ENCODE results near the gene DBN1.
A peak's percentile ranks its signal among the peaks of the same experiment; 100 is the strongest.

DBN1 gene

GRCh38 chr5:177445917-177446199 is 27.6 kb downstream of the DBN1 start:
- WGBS, 2 experiments (ENCODE audit: insufficient coverage in 2 of 2) = 20 to 58% methylated on average over 1 to 3 of the region's 8 CpGs
- H3K4me1 ChIP-seq (ENCODE audit: control insufficient read depth, insufficient read depth, low read length, poor library complexity, severe bottlenecking) = peaks cover 12% of the 10 kb centered on the region

DNA sequence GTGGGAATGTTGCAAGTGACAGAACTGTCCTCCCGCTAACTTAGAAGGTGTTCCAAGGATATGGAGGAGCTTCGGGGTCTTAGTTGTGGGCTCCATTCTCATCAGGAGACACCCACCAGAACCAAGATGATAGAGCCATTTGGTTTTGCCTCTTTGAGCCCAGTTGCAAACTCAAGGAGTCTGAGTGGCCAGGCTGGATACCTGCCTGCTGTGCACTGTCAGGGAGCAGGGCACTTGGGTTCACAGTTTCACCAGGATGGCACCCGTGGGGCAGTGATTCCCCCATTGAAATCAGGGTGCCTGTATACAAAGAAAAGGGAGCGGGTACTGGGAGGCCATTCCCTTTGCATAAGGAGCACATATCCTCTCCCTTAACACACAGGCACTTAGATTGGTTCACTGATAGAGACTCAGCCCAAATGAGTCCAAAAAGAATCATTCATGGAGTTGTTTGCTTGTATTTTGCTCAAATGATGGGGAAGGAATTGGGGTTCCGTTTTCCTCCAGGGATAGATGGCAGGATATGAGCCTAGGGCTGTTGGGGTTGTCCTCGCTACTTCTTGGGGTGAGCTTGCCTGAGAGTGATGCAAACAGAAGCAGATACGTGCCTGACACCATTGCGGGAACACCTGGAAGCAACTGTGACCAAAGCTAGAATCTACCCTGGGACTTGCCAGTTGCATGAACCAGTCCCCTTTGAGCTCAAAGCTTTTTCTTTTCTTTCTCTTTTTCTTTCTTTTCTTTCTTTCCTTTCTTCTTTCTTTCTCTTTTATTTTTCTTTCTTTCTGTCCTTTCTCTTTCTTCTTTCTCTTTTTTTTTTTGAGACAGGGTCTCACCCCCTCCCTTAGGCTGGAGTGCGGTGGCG is 28.1 kb downstream of the DBN1 start:
- 90 to 98% methylated on average over 6 to 7 of the region's 10 CpGs for WGBS, 2 experiments (ENCODE audit: insufficient coverage in 2 of 2)
- Histone ChIP-seq H3K9me3 (ENCODE audit: control insufficient read depth, low read length) (no peaks in the 10 kb centered on the region), H3K4me3 (ENCODE audit: extremely low read depth, insufficient read depth, low read length, poor library complexity, severe bottlenecking) (no peak overlapping the region), H3K4me1 (ENCODE audit: control insufficient read depth, insufficient read depth, low read length, poor library complexity, severe bottlenecking) (peaks cover 12% of the 10 kb centered on the region), H3K27ac (ENCODE audit: low read depth, low read length, severe bottlenecking) (no peak overlapping the region), H3K36me3 (ENCODE audit: control insufficient read depth, insufficient read depth, low read length) (peaks cover 14% of the 10 kb centered on the region)

More at GRCh38 chr5:177445917-177446199, 27.6 kb downstream of the DBN1 start:
- Histone ChIP-seq H3K9me3 (ENCODE audit: control insufficient read depth, low read length) (no peaks in the 10 kb centered on the region), H3K36me3 (ENCODE audit: control insufficient read depth, insufficient read depth, low read length) (peaks cover 9% of the 10 kb centered on the region), H3K27ac (ENCODE audit: low read depth, low read length, severe bottlenecking) (no peak overlapping the region), H3K4me3 (ENCODE audit: extremely low read depth, insufficient read depth, low read length, poor library complexity, severe bottlenecking) (peak overlapping the region; percentile 58)

DNA sequence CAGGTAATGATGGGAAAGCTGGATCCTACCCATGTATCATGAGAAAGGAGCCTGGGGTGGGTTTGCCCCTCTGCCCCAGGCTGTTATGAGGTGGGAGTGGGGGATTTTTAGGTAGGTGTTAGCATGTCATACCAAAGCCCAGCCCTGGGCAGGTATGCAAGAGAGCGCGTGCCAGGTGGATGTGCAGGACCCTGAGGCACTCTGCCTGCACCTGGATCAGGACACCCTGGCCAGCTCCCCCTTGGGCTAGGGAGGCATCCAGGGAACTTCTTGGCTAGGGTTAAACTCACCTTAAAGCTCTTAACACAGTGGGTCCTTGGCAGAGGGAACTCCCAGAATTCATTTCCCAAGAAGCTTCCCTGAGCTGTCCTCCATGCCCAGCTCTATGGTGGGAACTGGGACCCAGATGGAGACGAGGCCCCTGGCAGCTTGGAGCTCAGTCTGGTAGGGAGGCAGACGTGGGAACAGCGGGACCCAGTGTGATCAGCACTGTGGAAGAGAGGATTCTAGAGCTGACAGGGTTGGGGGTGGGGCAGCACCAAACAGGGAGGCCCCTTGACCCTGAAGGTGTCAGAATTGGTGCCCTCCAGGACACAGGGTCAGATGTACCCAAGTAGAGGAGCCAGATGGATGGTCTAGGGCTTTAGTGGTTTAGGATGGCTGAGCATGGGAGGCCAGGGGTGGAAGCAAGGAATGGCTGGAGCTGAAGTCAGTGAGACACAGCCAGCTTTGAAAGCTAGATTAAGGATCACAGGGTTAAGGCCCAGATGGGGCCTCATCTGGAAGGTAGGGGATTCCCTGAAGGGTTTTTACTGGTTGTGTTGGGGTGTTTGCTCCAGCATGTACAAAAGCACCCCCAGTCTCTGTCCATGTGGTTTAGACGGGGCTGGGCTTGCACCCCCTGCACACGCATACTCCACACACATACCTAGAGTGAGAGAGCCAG is 29.1 kb downstream of the DBN1 start:
- H3K4me1 ChIP-seq (ENCODE audit: control insufficient read depth, insufficient read depth, low read length, poor library complexity, severe bottlenecking) = peaks cover 12% of the 10 kb centered on the region
- no peak overlapping the region for H3K27ac ChIP-seq (ENCODE audit: low read depth, low read length, severe bottlenecking)
- H3K36me3 ChIP-seq (ENCODE audit: control insufficient read depth, insufficient read depth, low read length) = peaks cover 15% of the 10 kb centered on the region
- H3K9me3 ChIP-seq (ENCODE audit: control insufficient read depth, low read length) = no peaks in the 10 kb centered on the region
- no peak overlapping the region for H3K4me3 ChIP-seq (ENCODE audit: extremely low read depth, insufficient read depth, low read length, poor library complexity, severe bottlenecking)
- 73 to 90% methylated on average over 5 of the region's 7 CpGs for WGBS, 2 experiments (ENCODE audit: insufficient coverage in 2 of 2)

DNA sequence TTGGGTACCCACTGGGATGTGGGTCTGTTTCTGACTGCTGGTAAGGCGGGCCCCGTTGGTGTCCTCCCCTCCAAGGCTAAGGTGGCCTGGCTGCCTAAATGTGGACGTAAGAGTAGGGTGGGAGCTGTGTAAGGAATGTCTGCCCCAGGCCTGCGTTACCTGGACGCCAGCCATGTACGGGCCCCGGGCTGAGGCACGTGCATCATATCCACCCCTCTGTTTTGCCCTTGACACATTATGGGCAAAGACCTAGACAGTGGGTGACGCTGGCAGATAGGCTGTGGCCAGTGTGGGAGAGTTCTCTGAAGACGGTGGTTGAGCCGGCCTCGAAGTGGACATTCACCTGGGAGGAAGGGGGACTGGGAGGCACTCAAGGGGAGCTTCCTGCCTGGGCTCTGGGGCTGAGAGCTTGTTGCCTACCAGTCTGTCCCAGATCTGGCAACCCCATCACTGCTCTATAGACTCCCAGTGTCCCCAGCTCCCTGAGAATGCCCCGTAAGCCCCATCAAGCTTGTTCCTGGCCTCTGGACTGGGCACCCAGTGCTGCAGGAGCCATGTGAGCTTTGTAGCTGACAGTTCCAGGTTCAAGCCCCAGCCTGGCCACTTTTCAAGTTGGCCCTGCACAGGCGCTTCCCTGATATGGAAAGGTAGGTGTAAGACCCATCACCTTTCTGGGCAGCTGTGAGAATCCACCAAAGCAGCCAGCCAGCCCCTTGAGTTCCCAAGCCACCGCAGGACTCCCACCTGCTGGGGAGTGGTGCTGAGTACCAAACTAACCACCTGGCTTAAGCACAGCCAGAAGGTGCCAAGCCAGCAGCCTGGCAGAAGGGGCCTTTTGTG is 30.1 kb downstream of the DBN1 start:
- no peak overlapping the region for H3K27ac ChIP-seq (ENCODE audit: low read depth, low read length, severe bottlenecking)
- peaks cover 19% of the 10 kb centered on the region for H3K36me3 ChIP-seq (ENCODE audit: control insufficient read depth, insufficient read depth, low read length)
- no peak overlapping the region for H3K4me3 ChIP-seq (ENCODE audit: extremely low read depth, insufficient read depth, low read length, poor library complexity, severe bottlenecking)
- H3K4me1 ChIP-seq (ENCODE audit: control insufficient read depth, insufficient read depth, low read length, poor library complexity, severe bottlenecking) = peaks cover 12% of the 10 kb centered on the region
- 96 to 97% methylated on average over 9 to 15 of the region's 15 CpGs for WGBS, 2 experiments (ENCODE audit: insufficient coverage in 2 of 2)
- H3K9me3 ChIP-seq (ENCODE audit: control insufficient read depth, low read length) = no peaks in the 10 kb centered on the region

DNA sequence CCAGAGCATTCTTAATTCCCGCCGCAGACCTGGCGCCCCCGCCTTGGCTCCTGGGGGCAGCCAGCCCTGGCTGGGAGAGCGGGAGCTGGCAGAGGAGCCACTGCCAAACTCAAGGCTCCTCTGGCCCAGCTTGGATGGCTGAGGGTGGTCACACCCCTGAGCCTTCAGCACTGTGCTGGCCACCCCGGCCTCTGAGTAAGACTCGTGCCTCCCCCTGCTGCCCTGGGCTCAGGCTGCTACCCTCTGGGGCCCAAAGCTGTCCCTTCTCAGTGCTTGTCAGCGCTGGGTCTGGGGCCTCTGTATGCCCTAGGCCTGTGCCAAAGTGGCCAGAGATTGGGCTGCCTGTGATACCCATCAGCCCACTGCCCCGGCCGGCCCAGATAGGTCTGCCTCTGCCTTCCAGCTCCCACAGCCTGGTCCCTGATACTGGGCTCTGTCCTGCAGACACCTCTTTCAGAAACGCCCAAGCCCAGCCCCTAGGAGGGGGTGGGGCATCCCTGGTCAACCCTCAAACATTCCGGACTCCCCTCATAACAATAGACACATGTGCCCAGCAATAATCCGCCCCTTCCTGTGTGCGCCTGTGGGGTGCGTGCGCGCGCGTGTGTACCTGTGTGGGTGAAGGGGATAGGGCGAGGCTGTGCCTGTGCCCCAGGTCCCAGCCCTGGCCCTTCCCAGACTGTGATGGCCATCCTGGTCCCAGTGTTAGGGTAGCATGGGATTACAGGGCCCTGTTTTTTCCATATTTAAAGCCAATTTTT is 31.2 kb downstream of the DBN1 start:
- 91 to 93% methylated on average over 13 to 18 of the region's 20 CpGs for WGBS, 2 experiments (ENCODE audit: insufficient coverage in 2 of 2)
- peaks cover 8% of the 10 kb centered on the region for H3K4me1 ChIP-seq (ENCODE audit: control insufficient read depth, insufficient read depth, low read length, poor library complexity, severe bottlenecking)
- no peak overlapping the region for H3K27ac ChIP-seq (ENCODE audit: low read depth, low read length, severe bottlenecking)
- no peaks in the 10 kb centered on the region for H3K9me3 ChIP-seq (ENCODE audit: control insufficient read depth, low read length)
- peaks cover 25% of the 10 kb centered on the region for H3K36me3 ChIP-seq (ENCODE audit: control insufficient read depth, insufficient read depth, low read length)
- no peak overlapping the region for H3K4me3 ChIP-seq (ENCODE audit: extremely low read depth, insufficient read depth, low read length, poor library complexity, severe bottlenecking)

GRCh38 chr5:177440990-177441780 is 32.2 kb downstream of the DBN1 start:
- Histone ChIP-seq H3K27ac (ENCODE audit: low read depth, low read length, severe bottlenecking) (no peak overlapping the region), H3K4me3 (ENCODE audit: extremely low read depth, insufficient read depth, low read length, poor library complexity, severe bottlenecking) (no peak overlapping the region), H3K9me3 (ENCODE audit: control insufficient read depth, low read length) (no peaks in the 10 kb centered on the region), H3K36me3 (ENCODE audit: control insufficient read depth, insufficient read depth, low read length) (peaks cover 31% of the 10 kb centered on the region), H3K4me1 (ENCODE audit: control insufficient read depth, insufficient read depth, low read length, poor library complexity, severe bottlenecking) (peaks cover 7% of the 10 kb centered on the region)
- 94 to 95% methylated on average over 23 to 24 of the region's 26 CpGs for WGBS, 2 experiments (ENCODE audit: insufficient coverage in 2 of 2)

DNA sequence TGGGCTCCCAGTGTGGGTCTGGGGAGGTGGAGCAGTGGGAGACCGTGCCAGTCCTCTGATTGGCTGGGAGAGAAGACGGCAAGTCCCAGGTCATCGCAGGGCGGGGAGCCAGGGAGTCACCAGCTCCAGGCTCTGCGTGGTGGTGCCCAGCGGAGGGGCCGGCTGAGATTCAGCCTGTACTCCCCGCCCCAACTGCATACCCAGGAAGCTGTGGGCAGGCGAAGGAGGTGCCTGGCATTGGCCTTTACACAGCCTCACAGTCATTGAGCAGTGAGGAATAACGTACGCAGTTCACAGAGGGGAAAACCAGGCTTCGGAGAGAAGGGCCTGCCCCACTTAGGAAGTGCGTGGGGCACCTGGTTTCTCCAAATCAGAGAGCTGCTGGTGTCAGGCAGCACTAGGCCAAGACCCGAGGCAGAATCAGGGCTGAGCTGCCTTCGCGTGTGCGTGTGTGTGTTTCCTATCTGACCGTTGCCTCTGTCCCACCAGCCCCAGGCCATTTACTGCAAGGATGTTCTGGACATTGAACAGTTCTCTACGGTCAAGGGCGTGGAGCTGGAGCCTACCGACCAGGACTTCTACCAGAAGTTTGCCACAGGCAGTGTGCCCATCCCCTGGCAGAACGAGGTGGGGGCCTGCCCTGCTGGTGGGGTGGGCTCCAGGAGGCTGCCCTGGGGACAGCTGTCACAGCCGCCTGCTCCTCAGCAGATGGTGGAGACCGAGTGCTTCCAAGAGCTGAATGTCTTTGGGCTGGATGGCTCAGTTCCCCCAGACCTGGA is 33.0 kb downstream of the DBN1 start:
- H3K4me1 ChIP-seq (ENCODE audit: control insufficient read depth, insufficient read depth, low read length, poor library complexity, severe bottlenecking) = peaks cover 2% of the 10 kb centered on the region
- no peak overlapping the region for H3K27ac ChIP-seq (ENCODE audit: low read depth, low read length, severe bottlenecking)
- WGBS, 2 experiments (ENCODE audit: insufficient coverage in 2 of 2) = 90 to 93% methylated on average over 24 of the region's 24 CpGs
- H3K4me3 ChIP-seq (ENCODE audit: extremely low read depth, insufficient read depth, low read length, poor library complexity, severe bottlenecking) = no peak overlapping the region
- H3K36me3 ChIP-seq (ENCODE audit: control insufficient read depth, insufficient read depth, low read length) = peaks cover 33% of the 10 kb centered on the region
- no peaks in the 10 kb centered on the region for H3K9me3 ChIP-seq (ENCODE audit: control insufficient read depth, low read length)

- Histone ChIP-seq H3K4me1 (ENCODE audit: control insufficient read depth, insufficient read depth, low read length, poor library complexity, severe bottlenecking) (peaks cover 2% of the 10 kb centered on the region), H3K36me3 (ENCODE audit: control insufficient read depth, insufficient read depth, low read length) (peaks cover 41% of the 10 kb centered on the region), H3K9me3 (ENCODE audit: control insufficient read depth, low read length) (no peaks in the 10 kb centered on the region), H3K27ac (ENCODE audit: low read depth, low read length, severe bottlenecking) (no peak overlapping the region), H3K4me3 (ENCODE audit: extremely low read depth, insufficient read depth, low read length, poor library complexity, severe bottlenecking) (no peak overlapping the region)
- WGBS, 2 experiments (ENCODE audit: insufficient coverage in 2 of 2) = 100% methylated on average over 2 to 3 of the region's 4 CpGs
These were observed 33.8 kb downstream of the DBN1 start for GRCh38 chr5:177439518-177440053.

- Histone ChIP-seq H3K4me1 (ENCODE audit: control insufficient read depth, insufficient read depth, low read length, poor library complexity, severe bottlenecking) (peaks cover 2% of the 10 kb centered on the region), H3K9me3 (ENCODE audit: control insufficient read depth, low read length) (no peaks in the 10 kb centered on the region), H3K4me3 (ENCODE audit: extremely low read depth, insufficient read depth, low read length, poor library complexity, severe bottlenecking) (no peak overlapping the region), H3K27ac (ENCODE audit: low read depth, low read length, severe bottlenecking) (no peak overlapping the region), H3K36me3 (ENCODE audit: control insufficient read depth, insufficient read depth, low read length) (peaks cover 50% of the 10 kb centered on the region)
- 91 to 99% methylated on average over 7 to 9 of the region's 10 CpGs for WGBS, 2 experiments (ENCODE audit: insufficient coverage in 2 of 2)
These were observed 35.0 kb downstream of the DBN1 start for GRCh38 chr5:177438468-177438867.
